SHP77 (cell line): ENCODE results near the gene MAPRE2.

ENCODE experiments used
- DNase-seq, 2 experiments: peaks; one replicate each; lab custom pipeline; 2025; lab: John Stamatoyannopoulos, UW

MAPRE2 gene

DNA sequence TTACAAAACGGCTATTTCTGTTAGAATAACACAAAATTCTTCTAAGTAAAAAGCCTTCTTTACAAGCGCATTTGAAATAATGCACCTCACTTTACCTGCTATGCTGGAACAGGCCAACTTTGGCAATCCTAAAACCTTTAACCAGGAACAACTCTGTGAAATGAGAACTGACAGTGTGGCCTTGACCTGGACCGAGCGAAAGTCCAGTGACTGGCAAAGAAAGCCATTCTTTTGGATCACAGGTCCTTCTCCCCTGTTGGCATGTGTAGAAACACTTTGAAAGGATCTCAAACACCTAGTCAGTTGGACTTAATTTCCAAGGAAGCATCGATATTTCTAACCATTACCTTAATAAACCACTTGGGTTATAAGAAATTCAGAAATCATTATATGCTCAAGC is 21.2 kb downstream of the MAPRE2 start:
- no peak for DNase-seq

DNA sequence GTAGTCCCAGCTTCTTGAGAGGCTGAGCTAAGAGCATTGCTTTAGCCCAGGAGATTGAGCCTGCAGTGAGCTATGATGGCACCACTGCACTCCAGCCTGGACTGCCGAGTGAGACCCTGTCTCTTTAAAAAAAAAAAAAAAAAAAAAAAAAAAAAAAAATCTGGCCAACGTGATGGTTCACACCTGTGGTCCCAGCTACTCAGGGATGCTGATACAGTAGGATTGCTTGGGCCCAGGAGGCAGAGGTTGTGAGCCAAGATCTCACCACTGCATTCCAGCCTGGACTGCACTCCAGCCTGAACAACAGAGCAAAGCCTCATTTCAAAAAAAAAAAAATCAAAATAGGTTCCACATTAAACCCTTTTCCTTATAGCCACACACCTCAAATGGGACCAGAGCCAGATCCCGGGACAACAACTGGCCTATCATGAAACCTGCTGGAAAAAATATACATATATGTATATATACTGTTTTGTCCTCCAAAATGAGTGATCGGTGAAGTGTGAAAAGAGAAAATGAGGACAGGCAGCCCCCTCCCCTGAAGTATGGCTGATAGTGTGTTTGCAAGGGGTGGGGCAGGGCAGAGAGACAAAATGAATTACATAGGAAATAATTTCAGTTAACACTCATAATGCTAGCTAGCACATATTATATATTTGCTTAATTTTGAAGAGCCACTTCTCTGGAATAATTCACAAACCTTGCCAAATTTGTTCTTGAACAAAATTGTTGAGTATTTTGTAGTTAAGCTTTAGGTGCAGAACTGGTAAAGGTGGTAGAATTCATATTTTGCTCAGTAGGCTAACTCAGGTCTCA is 22.9 kb downstream of the MAPRE2 start:
- no peak for DNase-seq

DNA sequence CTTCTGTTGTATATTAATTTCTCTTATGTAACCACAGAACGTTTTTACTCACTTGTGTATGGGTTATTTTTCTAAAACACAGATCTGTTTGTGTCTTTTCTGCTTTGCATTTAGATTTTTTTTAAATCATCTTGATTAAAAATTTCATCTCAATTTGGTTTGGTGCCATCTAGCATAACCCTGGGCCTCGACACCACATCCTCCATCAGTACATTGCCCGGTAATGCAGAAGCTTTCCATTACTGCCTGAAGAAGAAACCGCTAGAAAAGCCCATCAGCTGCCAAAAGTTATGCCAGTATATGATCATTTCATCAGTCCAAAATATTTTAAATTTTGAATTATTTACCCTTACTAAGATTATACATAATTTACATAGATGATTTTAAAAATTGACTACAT is 26.2 kb downstream of the MAPRE2 start:
- DNase-seq: no peak

DNA sequence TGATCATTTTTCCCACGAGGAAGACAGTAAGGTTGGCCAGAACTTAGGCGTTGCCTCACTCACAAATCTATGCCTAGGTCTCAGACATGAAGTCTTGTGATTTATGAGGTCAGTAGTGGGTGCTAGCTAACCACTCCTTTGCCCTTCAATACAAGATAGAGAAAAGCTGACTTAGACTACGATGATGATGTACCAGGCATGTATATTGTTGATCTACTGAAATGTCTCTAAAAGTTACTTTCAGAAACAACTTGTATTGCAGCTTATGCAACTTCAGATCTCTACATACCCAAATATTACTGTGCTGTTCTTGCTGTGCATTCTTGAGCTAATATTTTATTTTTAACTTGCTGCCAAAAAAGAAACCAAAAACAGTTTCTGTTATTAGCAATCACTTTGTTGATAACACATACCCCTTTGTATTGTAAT is 30.6 kb downstream of the MAPRE2 start:
- DNase-seq: no peak

DNA sequence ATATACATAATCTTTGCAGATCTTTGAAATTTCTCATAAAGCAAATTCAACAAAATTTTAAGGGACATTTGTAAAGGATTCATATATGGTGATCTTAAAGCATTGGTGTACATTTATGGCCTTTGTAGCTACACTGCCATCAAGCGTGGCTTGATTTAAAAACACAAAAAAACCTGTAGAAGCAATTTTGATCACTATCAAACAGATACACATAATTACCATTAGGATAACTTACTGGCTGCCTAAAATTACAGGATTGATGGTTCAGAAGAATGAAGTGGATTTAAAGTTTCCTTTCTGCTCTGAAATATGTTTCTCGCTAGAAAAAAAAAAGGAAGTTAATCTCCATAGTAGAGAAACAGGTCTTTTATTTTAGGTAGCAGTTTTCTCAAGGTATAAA is 31.4 kb downstream of the MAPRE2 start:
- DNase-seq: no peak

DNA sequence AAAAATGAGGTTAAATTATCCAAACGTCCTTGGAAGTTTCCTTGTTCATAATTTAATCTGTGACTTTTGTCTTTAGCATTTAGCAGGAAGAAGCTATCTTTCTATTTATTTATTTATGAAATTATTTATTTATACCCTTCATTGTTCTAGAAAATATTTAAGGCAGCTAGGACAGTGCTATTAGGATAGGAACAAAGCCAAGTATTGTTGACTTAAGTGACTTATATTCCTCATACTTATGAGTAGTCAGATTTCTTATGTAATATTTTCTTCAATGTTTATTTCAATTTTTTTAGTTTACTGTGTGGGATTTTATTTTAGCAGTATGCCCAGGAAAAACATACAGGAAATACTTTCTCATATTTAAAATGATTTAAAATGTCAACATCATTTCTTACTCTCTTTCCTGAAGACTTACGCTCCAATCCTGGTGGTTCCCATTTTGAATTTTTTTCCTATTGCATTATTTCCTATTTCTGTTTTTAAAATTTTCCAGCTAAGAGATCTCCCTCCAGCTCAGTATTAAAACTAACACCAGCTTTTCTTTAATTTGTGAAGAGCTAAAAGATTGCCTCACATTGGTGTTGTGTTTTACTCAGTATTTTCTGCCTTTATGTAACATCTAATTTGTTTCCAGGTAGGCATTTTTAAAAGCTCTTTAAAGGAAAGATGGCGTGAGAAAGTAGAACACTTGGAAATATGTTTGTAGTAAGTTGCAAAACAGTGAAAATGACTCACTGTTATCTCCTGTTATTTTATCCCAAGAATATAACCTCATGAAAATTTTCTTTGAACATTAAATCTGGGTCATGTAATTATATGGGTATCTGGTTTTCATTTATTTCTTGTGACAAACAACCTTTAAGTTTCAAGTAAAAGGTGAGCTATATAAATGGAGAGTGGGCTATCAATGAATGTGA is 32.2 kb downstream of the MAPRE2 start:
- no peak for DNase-seq

DNA sequence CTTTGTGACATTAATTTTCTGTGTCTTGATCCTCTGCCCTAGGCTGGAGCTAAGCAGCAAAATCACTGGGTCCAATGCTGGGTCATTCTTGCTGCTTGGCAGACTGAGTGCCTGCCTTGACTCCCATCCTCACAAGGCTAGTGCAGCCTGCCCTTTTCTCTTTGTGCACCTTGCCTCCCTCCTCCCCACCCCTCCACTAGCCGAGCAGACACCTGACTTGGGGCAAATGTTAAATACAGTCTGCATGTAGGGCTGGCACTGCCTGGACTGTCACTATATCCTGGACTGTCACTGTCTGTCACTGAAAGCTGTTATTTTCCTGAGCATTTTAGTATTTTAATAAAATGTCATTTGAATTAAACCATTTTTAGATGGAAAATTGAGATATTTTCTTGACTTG is 33.4 kb downstream of the MAPRE2 start:
- DNase-seq: no peak

DNA sequence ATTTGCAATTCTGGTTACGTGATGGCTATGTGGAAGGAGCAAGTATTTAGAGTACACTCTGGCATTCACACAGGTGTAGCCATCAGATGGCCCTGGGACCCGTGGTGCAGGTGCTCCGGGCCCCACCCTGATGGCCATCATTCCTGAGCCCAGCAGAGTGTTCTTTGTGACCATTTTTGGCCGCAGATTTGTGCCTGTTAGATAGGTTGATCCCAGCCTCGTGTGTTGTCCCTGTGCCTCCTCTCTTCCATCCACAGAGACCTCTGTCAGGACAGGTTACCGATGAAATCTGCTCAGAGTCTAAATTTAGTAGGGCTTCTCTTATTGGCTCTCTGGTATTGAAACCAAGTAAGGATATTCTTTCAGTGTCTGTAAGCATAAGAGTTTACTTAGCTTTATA is 33.9 kb downstream of the MAPRE2 start:
- no peak for DNase-seq

DNA sequence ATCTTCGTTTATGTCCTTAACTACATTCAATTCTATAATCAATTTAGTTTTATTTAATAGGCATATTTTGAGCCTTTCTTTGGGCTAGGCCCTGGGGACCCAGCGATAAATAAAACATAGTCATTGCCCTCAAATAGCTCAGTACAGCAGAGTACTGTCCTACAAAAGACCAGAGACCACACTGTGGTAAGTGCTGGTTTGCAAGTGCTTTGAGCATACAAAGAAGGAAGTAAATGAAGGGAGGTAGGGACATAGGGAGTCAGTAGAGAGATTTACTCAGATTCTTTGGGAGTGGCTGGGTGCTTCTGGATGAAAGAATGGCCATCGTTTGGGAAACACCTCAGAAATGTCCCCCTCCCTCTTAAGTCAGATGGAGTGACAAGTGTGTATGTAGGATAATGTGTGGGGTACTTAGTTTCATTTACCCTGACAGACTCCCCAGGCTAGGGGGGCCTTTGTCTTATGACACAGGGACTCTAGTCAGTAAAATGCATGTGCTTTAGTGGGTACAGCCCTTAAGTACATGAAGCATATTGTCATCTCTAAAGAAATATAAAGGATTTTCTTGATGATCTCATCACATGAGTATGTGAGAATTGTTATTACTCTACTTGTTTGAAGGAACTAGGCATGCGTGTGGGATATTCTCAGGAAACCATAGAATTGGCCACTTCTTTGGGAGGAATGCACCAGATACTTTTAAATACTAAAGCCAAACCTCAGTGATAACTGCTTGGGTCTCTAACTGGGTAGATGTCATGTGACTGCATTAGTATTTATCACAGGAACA is 35.1 kb downstream of the MAPRE2 start:
- DNase-seq: no peak

DNA sequence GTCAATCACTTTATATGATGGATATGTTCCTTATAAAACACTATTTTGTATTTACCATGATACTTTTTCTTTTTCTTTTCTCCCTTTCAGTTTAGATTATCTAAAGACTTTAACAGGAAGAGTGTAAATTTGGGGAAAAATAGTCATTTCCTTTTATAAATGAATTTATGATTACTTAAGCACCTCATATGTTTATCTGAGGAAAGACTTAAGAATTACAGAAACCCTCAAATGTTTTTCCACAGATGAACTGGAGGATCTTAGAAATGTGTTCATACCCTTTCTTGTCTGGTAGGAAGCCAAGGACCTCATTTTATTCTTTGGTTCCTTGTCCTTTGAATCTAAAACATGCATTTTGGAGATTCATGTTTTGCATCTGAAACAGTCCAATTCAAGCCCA is 36.7 kb downstream of the MAPRE2 start:
- DNase-seq: no peak

DNA sequence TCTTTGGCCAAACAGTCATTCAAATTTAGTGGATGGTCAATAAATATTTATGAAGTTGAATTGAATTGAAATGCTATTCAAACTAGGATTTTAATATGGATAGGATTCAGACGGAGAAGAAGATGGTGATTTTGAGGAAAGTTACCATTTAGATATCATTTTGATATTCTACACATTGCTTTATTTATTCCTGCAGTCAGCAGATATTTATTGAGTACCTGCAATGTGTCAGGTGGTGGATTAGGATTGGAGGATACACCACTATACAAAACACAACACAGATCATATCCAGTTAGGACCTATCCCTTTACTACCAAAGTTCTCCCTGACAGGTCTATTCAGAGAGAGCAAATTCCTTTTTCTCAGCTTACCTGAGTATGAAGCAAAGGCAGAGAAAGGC is 38.8 kb downstream of the MAPRE2 start:
- DNase-seq: no peak

DNA sequence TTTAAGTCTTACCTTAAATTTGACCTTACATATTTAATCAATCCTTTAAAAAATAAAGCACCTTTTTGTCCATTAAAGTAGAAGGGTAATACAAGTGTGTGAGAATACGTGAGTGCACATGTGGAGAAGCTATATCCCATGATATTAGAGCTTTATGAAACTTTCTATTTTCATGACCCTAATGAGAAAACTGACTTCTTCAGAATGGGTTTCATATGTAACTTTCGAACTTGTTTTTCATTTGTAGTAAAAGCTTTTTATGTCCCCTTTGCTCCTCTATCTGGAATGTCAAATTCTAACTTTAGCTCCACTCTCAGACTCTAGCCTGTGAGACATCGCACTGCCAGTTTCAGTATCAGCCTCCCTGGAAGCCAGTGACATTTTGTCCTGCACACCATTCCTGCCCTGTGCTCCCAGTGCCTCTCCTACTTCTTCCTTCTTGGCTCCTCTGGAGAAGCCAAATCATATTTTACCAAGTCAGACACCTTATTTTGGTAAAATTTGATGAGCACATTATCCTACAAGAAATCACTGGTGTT is 42.0 kb downstream of the MAPRE2 start:
- no peak for DNase-seq

DNA sequence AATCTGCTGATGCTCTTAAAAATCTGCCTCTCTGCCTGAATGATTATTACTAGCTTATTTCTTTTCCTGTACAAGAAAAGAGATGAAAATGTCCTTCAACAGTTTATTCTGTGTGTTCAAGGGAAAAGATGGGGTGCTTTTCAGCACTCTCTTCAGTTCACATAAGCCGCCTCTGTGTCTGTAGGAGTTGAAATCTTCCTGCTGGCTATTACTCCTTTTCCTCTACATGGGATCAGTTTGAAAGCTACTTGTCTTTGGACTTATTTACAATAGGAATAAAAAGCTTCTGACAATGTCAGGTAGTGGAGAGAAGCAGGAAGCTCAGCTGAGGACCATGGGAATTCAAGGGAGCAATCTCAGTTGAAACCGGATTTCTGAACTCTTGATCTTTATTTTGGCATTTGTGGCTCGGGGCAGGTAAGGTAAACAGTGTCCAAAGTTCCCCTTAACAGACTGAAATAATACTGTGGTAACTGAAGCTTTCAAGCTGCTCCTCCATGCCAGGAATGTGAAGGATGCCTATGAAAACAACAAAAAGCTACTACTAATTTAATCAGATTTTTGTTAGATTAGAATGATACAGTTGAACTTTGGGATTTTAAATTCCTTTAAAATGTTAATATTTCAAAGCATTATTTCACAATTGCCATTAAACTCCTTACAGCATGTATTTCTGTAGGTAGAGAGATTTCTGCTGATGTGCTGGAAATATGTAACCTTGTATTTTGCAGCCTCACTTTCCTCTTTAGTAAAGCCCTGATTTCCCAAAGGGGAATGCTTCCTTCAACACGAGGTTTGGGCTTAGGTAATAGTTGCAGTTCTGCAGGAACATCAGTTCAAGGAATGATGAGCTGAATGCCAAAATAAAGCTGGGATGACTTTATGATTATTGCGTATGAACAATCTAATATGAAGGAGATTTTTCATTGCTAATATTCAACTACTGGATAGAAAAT is 43.6 kb downstream of the MAPRE2 start:
- DNase-seq: no peak

DNA sequence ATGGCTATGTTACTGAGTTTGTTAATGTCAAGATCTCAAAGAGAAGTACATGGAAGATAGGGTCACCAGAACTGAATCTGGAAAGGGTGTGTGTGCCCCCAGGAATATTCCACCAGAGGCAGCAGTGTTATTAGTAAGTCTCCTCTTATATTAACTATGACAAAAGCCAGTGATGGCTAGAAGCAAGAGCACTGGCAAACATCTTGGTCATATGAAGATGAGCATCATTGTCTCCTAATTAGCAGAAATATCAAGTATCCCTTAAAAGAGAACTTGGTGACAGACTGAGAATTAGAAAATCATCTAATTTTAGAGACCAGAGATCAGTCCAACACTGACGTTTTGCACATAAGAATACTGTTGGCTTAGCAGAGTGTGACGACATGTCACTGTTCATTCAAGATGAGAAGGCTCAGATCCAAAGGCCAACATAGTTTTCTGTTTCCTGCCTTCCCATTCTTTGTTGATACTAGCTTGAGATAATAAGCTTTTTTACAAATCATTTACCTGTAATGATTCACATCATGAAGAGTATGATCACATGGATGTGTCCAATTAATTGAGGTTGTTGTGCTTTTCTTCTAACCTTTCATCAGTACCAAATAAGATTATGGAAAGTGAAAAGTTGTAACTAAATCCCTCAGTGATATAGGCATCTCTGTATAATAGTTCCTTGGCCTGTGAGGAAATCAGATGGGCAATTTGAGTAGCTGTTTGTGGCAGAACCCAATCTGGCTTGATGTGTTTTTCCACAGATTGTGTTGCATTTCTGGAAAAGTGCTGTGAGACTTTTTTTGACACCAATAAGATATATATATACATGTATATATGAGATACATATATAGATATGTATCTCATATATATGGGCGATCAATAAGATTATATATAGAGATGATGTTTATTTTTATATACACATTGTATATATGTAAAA is 44.5 kb downstream of the MAPRE2 start:
- no peak for DNase-seq

DNA sequence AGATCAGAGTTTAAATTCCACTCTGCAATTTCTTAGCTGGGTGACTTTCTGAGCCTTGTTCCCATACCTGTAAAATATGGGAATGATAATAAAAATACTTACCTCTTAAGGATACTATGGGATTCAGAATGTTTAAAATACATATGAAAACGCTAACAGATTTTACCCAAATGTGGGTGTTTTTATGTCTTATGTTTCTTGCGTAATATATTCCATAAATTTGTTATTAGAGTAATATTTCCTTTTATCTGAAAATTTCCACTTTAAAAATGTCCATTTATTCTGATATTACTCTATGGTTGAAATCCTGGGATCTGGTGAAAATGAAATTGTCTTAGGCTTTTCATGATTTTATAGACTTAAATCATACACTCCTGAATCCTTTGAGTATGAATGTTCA is 45.5 kb downstream of the MAPRE2 start:
- DNase-seq: no peak

DNA sequence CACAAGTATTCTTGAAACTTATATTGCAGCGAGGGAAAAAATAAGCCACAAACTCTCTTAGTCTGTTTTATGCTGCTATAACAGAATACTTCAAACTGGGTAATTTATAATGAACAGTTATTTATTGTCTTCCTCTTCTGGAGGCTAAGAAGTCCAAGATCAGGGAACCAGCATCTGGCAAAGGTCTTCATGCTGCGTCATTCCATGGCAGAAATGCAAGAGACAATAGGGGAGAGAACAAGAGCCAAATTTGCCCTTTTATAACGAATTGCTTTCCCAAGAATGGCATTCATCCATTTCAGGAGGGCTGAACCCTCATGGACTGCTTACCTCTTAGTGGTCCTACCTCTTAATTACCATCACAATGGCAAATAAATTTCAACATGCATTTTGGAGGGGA is 46.5 kb downstream of the MAPRE2 start:
- no peak for DNase-seq

DNA sequence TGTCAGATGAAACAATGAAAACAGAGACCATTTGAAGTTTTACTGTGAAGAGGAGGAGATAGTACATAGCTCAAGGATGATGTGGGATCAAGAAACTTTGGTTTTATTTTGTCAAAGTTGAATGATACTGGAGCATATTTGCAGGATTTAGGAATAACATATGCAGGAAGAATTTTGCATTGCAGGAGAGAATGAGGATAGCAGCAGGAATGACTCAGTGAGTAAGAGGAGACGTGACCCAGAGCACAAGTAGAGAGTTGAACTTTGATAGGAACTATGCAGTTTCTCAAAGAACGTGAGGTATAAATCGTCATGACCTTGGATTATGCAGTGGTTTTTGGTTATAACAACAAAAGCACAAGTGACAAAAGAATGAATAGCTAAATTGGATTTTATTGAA is 47.7 kb downstream of the MAPRE2 start:
- no peak for DNase-seq

DNA sequence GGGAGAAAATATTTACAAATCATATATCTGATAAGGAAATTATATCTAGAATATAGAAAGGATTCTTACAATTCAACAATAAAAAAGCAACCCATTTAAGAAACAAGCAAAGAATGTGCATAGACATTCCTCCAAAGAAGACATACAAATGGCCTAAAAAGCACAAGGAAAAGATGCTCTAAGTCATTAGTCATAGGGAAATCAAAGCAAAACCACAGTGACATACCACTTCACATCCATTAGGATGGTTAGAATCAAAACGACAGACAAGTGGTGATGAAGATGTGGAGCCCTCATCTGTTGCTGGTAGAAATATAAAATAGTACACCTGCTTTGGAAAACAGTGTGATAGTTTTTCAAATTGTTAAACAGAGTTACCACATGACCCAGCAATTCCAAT is 48.2 kb downstream of the MAPRE2 start:
- DNase-seq: no peak

DNA sequence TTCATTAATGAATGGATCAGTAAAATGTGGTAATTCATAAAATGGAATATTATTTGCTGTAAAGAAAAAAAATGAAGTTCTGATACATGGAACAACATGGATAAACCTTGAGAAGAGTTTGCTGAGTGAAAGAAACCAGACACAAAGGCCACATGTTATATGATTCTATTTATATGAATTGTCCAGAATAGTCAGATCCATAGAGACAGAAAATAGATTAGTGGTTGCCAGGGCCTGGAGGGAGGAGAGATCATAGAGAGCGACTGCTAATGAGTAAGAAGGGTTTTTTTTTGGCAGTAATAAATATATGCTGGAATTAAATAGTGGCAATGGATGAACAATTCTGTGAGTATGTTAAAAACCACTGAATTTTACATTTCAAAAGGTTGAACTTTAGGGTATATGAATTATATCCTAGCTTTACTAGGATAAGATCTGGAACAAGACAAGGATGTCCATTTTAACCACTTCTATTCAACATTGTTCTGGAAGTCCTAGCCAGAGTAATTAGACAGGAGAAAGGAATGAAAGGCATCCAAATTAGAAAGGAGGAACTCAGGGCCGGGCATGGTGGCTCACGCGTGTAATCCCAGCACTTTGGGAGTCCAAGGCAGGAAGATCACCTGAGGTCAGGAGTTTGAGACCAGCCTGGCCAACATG is 48.8 kb downstream of the MAPRE2 start:
- no peak for DNase-seq
